ENCODE measurements around the gene LARGE1. TPM values are rescaled to one million over a fixed set of nuclear protein-coding genes. Genes with fewer than 3 reads are reported as not detected.

Gene LARGE1
- total RNA-seq, 2 donors from 2014 or later = 29.5 to 42.1 TPM

- TF ChIP-seq, protein P1, sequence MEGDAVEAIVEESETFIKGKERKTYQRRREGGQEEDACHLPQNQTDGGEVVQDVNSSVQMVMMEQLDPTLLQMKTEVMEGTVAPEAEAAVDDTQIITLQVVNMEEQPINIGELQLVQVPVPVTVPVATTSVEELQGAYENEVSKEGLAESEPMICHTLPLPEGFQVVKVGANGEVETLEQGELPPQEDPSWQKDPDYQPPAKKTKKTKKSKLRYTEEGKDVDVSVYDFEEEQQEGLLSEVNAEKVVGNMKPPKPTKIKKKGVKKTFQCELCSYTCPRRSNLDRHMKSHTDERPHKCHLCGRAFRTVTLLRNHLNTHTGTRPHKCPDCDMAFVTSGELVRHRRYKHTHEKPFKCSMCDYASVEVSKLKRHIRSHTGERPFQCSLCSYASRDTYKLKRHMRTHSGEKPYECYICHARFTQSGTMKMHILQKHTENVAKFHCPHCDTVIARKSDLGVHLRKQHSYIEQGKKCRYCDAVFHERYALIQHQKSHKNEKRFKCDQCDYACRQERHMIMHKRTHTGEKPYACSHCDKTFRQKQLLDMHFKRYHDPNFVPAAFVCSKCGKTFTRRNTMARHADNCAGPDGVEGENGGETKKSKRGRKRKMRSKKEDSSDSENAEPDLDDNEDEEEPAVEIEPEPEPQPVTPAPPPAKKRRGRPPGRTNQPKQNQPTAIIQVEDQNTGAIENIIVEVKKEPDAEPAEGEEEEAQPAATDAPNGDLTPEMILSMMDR (IDR thresholded peaks at IDR 0.05) = no peak
- no peak for DNase-seq (ENCODE audit: low spot score)
- ATAC-seq (ENCODE audit: insufficient number of reproducible peaks, low FRiP score, low read depth) = no peak
- no peaks in the 10 kb centered on the region for H3K9me3 ChIP-seq
- peaks cover 3 to 21% of the 10 kb centered on the region in 2 donors for H3K4me1 ChIP-seq (ENCODE audit: control insufficient read depth in 1 of 2, low read depth in 2 of 2)
- H3K27ac ChIP-seq = no peak overlapping the region
- H3K4me3 ChIP-seq = no peak overlapping the region
- H3K36me3 ChIP-seq = no peaks in the 10 kb centered on the region
- no peaks in the 10 kb centered on the region for H3K27me3 ChIP-seq (replicated peaks; ENCODE audit: insufficient read depth)
These were observed 85.0 kb downstream of the LARGE1 start for GRCh38 chr22:33835265-33835664.

DNA sequence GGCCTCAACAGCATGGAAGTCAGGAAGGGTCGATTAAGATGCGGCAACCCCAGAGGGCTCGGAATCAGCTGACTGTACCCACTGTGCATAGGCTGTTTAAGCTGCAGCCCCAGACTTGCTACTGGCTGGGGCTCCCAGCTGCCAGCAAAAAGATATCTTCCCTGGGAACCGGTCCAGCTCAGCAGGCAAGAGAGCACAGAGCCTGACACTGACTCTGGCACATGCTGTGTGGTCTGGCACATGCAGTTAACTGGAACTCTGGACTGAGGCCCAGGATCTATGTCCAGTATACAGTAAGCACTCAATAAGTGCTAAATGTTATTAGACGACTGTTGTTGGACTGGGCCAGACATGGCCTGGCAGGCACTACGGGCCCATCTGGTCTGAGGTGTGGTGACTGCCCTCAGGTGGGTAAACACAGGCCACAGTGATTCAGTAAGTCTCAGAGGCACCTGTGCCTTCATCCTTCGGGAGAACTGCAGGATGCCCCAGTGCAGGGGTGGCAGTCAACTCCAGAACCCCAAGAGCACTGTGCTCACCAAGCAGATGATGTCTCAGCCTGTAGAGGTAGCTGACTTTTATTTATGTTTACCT lies 87.6 kb downstream of the LARGE1 start:
- Histone ChIP-seq H3K27me3 (replicated peaks; ENCODE audit: insufficient read depth) (no peaks in the 10 kb centered on the region), H3K9me3 (no peaks in the 10 kb centered on the region), H3K4me1 (ENCODE audit: control insufficient read depth in 1 of 2, low read depth in 2 of 2) (peaks cover 0 to 8% of the 10 kb centered on the region in 2 donors), H3K36me3 (no peaks in the 10 kb centered on the region), H3K27ac (no peak overlapping the region), H3K4me3 (no peak overlapping the region)
- ATAC-seq (ENCODE audit: insufficient number of reproducible peaks, low FRiP score, low read depth) (no peak), DNase-seq (ENCODE audit: low spot score) (no peak)
- TF ChIP-seq, protein P1 (IDR thresholded peaks at IDR 0.05) = no peak

DNA sequence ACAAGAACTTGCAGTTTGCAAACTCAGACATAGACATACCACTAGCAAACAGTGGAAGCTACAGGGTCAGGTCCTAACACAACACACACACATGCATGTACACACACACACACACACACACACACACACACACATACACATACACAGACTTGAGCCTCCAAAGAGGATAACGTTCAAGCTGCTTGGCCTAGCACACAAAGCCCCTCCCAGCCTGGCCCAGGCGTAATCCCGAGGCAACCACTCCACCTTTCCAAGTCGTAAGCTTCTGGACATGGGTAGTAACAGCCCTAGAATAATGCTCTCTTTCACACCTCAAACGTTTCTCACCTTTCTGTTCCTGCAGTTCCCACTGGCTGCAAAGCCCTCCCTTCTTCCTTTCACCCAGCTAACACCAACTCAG lies 88.6 kb downstream of the LARGE1 start:
- H3K27ac ChIP-seq = no peak overlapping the region
- ATAC-seq (ENCODE audit: insufficient number of reproducible peaks, low FRiP score, low read depth) = no peak
- H3K9me3 ChIP-seq = no peaks in the 10 kb centered on the region
- TF ChIP-seq, protein P1 (IDR thresholded peaks at IDR 0.05) = no peak
- no peaks in the 10 kb centered on the region for H3K27me3 ChIP-seq (replicated peaks; ENCODE audit: insufficient read depth)
- peaks cover 0 to 8% of the 10 kb centered on the region in 2 donors for H3K4me1 ChIP-seq (ENCODE audit: control insufficient read depth in 1 of 2, low read depth in 2 of 2)
- no peak for DNase-seq (ENCODE audit: low spot score)
- no peak overlapping the region for H3K4me3 ChIP-seq
- H3K36me3 ChIP-seq = no peaks in the 10 kb centered on the region

- DNase-seq (ENCODE audit: low spot score) (no peak), ATAC-seq (ENCODE audit: insufficient number of reproducible peaks, low FRiP score, low read depth) (no peak)
- H3K27ac ChIP-seq = no peak overlapping the region
- TF ChIP-seq, protein P1 (IDR thresholded peaks at IDR 0.05) = no peak
- no peaks in the 10 kb centered on the region for H3K27me3 ChIP-seq (replicated peaks; ENCODE audit: insufficient read depth)
- no peak overlapping the region for H3K4me3 ChIP-seq
- no peaks in the 10 kb centered on the region for H3K36me3 ChIP-seq
- H3K9me3 ChIP-seq = no peaks in the 10 kb centered on the region
- H3K4me1 ChIP-seq (ENCODE audit: control insufficient read depth in 1 of 2, low read depth in 2 of 2) = peaks cover 0 to 4% of the 10 kb centered on the region in 2 donors
These were observed 89.1 kb downstream of the LARGE1 start for GRCh38 chr22:33831207-33831606.

DNA sequence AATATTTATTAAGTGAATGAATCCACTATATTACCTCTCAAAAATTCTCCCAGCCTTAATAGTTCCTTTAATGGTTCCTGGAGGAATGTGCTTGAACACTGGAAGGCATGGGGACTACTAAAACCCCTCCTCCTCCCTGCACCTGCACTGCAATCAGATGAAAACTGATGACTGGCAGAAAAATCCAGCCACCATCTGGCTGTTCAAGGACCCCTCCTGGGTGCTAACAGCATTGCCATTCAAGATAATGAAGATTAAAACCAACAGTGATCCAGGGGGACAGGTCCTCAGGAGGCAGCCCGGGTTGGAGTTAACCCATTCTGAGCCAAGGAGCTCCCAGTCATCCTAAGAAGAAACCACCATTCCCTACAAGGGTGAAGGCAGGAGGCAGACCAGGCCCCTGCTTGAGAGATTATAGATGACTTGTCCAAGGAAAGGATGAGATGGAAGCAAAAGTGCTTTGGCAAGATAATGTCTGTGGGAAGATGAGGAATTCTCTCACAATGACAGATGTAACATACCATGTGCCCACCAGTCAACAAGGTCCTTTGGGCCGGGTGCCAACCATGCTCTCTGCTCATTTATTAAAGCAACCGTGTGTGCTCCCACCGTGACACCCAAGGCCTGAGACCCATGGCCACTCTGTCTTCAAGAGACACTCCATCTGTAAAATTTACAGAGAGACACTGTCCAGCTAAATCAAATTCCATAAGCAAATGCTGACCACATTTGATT lies 90.6 kb downstream of the LARGE1 start:
- Histone ChIP-seq H3K4me1 (ENCODE audit: control insufficient read depth in 1 of 2, low read depth in 2 of 2) (peaks cover 0 to 5% of the 10 kb centered on the region in 2 donors), H3K27ac (no peak overlapping the region), H3K36me3 (no peaks in the 10 kb centered on the region), H3K27me3 (replicated peaks; ENCODE audit: insufficient read depth) (no peaks in the 10 kb centered on the region), H3K9me3 (no peaks in the 10 kb centered on the region), H3K4me3 (no peak overlapping the region)
- TF ChIP-seq, protein P1 (IDR thresholded peaks at IDR 0.05) = no peak
- ATAC-seq (ENCODE audit: insufficient number of reproducible peaks, low FRiP score, low read depth) = no peak
- no peak for DNase-seq (ENCODE audit: low spot score)
